ENCODE results near the gene COL12A1. TPM values are rescaled to one million over a fixed set of nuclear protein-coding genes. Genes with fewer than 3 reads are reported as not detected.

COL12A1 gene
- total and polyA plus RNA-seq, 2 donors (not counting 1 experiment from before 2014, with no cell fraction given): not detected

GRCh38 chr6:75170691-75171560, 34.9 kb downstream of the COL12A1 start:
- ChIA-PET POLR2A (no interaction called here), CTCF (no interaction called here)
- no peaks in the 10 kb centered on the region for H3K4me1 Mint-ChIP-seq
- H3K27ac ChIP-seq (ENCODE audit: low read length in 2 of 2): no peak overlapping the region
- peaks cover 0 to 5% (median 0%) of the 10 kb centered on the region in 4 experiments for H3K27me3 ChIP-seq (replicated peaks in 1 of 4; ENCODE audit: control extremely low read depth in 1 of 4, control insufficient read depth in 3 of 4, insufficient read depth in 4 of 4, low read length in 3 of 4)
- no peak overlapping the region for H3K27ac Mint-ChIP-seq
- intact Hi-C loops (cut with micrococcal nuclease): no loop called here
- H3K9me3 ChIP-seq (ENCODE audit: control extremely low read depth in 1 of 3, control insufficient read depth in 2 of 3, insufficient read depth in 1 of 3, low read length in 2 of 3): no peaks in the 10 kb centered on the region
- WGBS (ENCODE audit: insufficient coverage): no CpG with 5 or more reads among the region's 2 CpGs
- no peaks in the 10 kb centered on the region for H3K4me1 ChIP-seq (ENCODE audit: control insufficient read depth in 2 of 2, insufficient read depth in 2 of 2, low read length in 2 of 2)
- no peaks in the 10 kb centered on the region for H3K79me2 ChIP-seq (ENCODE audit: control insufficient read depth, insufficient read depth, low read length)
- no peak for DNase-seq
- H4K20me1 ChIP-seq (ENCODE audit: control insufficient read depth, insufficient read depth, low read length, poor library complexity, severe bottlenecking): no peaks in the 10 kb centered on the region
- TF ChIP-seq EZH2 (IDR thresholded peaks at IDR 0.05; ENCODE audit: borderline replicate concordance, insufficient read depth, low read depth, low read length, poor library complexity, severe bottlenecking): no peak
- no peak for TF ChIP-seq CTCF (IDR thresholded peaks at IDR 0.05)
- no peaks in the 10 kb centered on the region for H3K36me3 ChIP-seq (replicated peaks in 1 of 2; ENCODE audit: control extremely low read depth in 1 of 2, control insufficient read depth in 1 of 2, extremely low read depth in 1 of 2, insufficient read depth in 2 of 2, low read length in 1 of 2)
- H2AFZ ChIP-seq (ENCODE audit: insufficient read depth, low read depth, low read length, poor library complexity, severe bottlenecking): no peak overlapping the region
- H3K9ac ChIP-seq (ENCODE audit: low read length): no peak overlapping the region
- H3K4me3 Mint-ChIP-seq: no peak overlapping the region
- ATAC-seq (ENCODE audit: low read depth): no peak
- H3K9me3 Mint-ChIP-seq (ENCODE audit: insufficient read depth): no peaks in the 10 kb centered on the region
- no peak overlapping the region for H3K4me2 ChIP-seq (replicated peaks; ENCODE audit: low read depth, low read length, poor library complexity, severe bottlenecking)
- H3K4me3 ChIP-seq (ENCODE audit: control extremely low read depth in 1 of 5, extremely low read depth in 1 of 5, insufficient read depth in 1 of 5, low read depth in 2 of 5, low read length in 4 of 5): no peak overlapping the region
- peaks cover 17% of the 10 kb centered on the region for H3K27me3 Mint-ChIP-seq

All from B cell (primary cell).